Liver (tissue), 9 donors: ENCODE results near the gene ALX4. TPM values are rescaled to one million over a fixed set of nuclear protein-coding genes. Genes with fewer than 3 reads are reported as not detected.

ENCODE experiments used
- DNase-seq: peaks from one replicate; pipeline ENCODE4 v3.0.0-alpha.2; 2017; ENCODE audit warnings: low spot score
- H3K27ac ChIP-seq, 2 donors: one replicate each; pipeline ENCODE4 v1.7.0; 2013; ENCODE audit warnings: inconsistent platforms in 2 of 2, low read length in 2 of 2, control low read depth in 1 of 2, low read depth in 1 of 2, mild to moderate bottlenecking in 1 of 2
- H3K27me3 ChIP-seq, 4 donors: one replicate each; pipeline versions ENCODE4 v1.6.1 to v1.7.0; 2013; ENCODE audit warnings: low read length in 3 of 4, inconsistent platforms in 1 of 4, mild to moderate bottlenecking in 1 of 4, moderate library complexity in 1 of 4; ENCODE audit not compliant: control insufficient read depth in 4 of 4, insufficient read depth in 4 of 4
- H3K36me3 ChIP-seq, 4 donors: one replicate each; pipeline versions ENCODE4 v1.6.1 to v1.7.0; 2013; ENCODE audit warnings: low read length in 3 of 4, mild to moderate bottlenecking in 3 of 4, low read depth in 1 of 4, moderate library complexity in 1 of 4; ENCODE audit not compliant: control insufficient read depth in 4 of 4, insufficient read depth in 3 of 4
- H3K4me1 ChIP-seq, 4 donors: one replicate each; pipeline versions ENCODE4 v1.6.1 to v1.7.0; 2013; ENCODE audit warnings: low read length in 3 of 4, mild to moderate bottlenecking in 3 of 4, moderate library complexity in 1 of 4; ENCODE audit not compliant: control insufficient read depth in 4 of 4, insufficient read depth in 4 of 4
- H3K4me3 ChIP-seq, 3 donors: one replicate each; pipeline versions ENCODE4 v1.6.1 to v1.7.0; 2013; ENCODE audit warnings: low read length in 3 of 3, control low read depth in 1 of 3, low read depth in 1 of 3, mild to moderate bottlenecking in 1 of 3
- H3K9ac ChIP-seq, 2 donors: one replicate each; pipeline ENCODE4 v1.7.0; 2013; ENCODE audit warnings: low read length in 2 of 2, mild to moderate bottlenecking in 2 of 2, moderate library complexity in 2 of 2, control low read depth in 1 of 2, low read depth in 1 of 2
- H3K9me3 ChIP-seq, 4 donors: one replicate each; pipeline versions ENCODE4 v1.6.1 to v1.7.0; 2013; ENCODE audit warnings: low read length in 3 of 4; ENCODE audit not compliant: control insufficient read depth in 4 of 4
- ATF3 ChIP-seq: IDR thresholded peaks from 2 replicates; pipeline ENCODE4 v1.6.1; 2016; ENCODE audit warnings: antibody characterized with exemption
- EGR1 ChIP-seq, 2 donors: IDR thresholded peaks; 2 replicates each; pipeline ENCODE4 v1.6.1; 2016 to 2018; ENCODE audit warnings: antibody characterized with exemption in 2 of 2, low read depth in 2 of 2
- FOXA1 ChIP-seq: IDR thresholded peaks from 2 replicates; pipeline ENCODE4 v1.6.1; 2016; ENCODE audit warnings: antibody characterized with exemption
- FOXA2 ChIP-seq: IDR thresholded peaks from 2 replicates; pipeline ENCODE4 v1.6.1; 2016; ENCODE audit warnings: antibody characterized with exemption
- GABPA ChIP-seq, 2 donors: IDR thresholded peaks in 1 of 2; conservative IDR thresholded peaks in 1 of 2; 2 replicates each; pipeline ENCODE4 v1.6.1; 2016; ENCODE audit warnings: antibody characterized with exemption in 2 of 2, mild to moderate bottlenecking in 1 of 2, moderate library complexity in 1 of 2
- HNF4A ChIP-seq, 2 donors: conservative IDR thresholded peaks; 2 replicates each; pipeline ENCODE4 v1.6.1; 2016; ENCODE audit warnings: antibody characterized with exemption in 2 of 2, mild to moderate bottlenecking in 2 of 2
- JUND ChIP-seq, 2 donors: IDR thresholded peaks; 2 replicates each; pipeline ENCODE4 v1.6.1; 2016; ENCODE audit warnings: antibody characterized with exemption in 2 of 2
- MAX ChIP-seq: IDR thresholded peaks from 2 replicates; pipeline ENCODE4 v1.6.1; 2016; ENCODE audit warnings: antibody characterized with exemption
- NR2F2 ChIP-seq: IDR thresholded peaks from 2 replicates; pipeline ENCODE4 v1.6.1; 2016; ENCODE audit warnings: antibody characterized with exemption
- RAD21 ChIP-seq, 2 donors: IDR thresholded peaks; 2 replicates each; pipeline ENCODE4 v1.6.1; 2016; ENCODE audit warnings: antibody characterized with exemption in 2 of 2, mild to moderate bottlenecking in 2 of 2
- REST ChIP-seq: IDR thresholded peaks from 2 replicates; pipeline ENCODE4 v1.6.1; 2016; ENCODE audit warnings: antibody characterized with exemption, mild to moderate bottlenecking
- RXRA ChIP-seq, 2 donors: IDR thresholded peaks; 2 replicates each; pipeline ENCODE4 v1.6.1; 2017 to 2018; ENCODE audit warnings: antibody characterized with exemption in 2 of 2, mild to moderate bottlenecking in 1 of 2
- SP1 ChIP-seq: IDR thresholded peaks from 2 replicates; pipeline ENCODE4 v1.6.1; 2018; ENCODE audit warnings: antibody characterized with exemption, mild to moderate bottlenecking
- TAF1 ChIP-seq: conservative IDR thresholded peaks from 2 replicates; pipeline ENCODE4 v1.6.1; 2016; ENCODE audit warnings: antibody characterized with exemption, mild to moderate bottlenecking
- YY1 ChIP-seq: IDR thresholded peaks from 2 replicates; pipeline ENCODE4 v1.6.1; 2016; ENCODE audit warnings: antibody characterized with exemption, mild to moderate bottlenecking
- WGBS: extraction: QIAGEN DNeasy Blood & Tissue Kit; methylation state at CpG from one replicate; pipeline ENCODE4 v1.1.7; 2013; 5-methylcytosine and 5-hydroxymethylcytosine counted together
- polyA plus RNA-seq, 2 donors: library from polyadenylated mRNA; stranded (reverse) in 1 of 2; unstranded in 1 of 2; fragments of 200-250 nt in 1 of 2; fragments of >200 nt in 1 of 2; fragmentation: Nextera tagmentation in 1 of 2; extraction: Ambion mirVana in 1 of 2; gene quantifications; one replicate each; pipeline versions ENCODE4 v1.2.1 to v1.2.3, GENCODE V29; 2013 to 2015
- total RNA-seq, 2 donors: library from RNA; depleted of rRNA; stranded (reverse); fragments of >200 nt; gene quantifications; one replicate each; pipeline ENCODE4 v1.2.3, GENCODE V29; 2014
- TF ChIP-seq, protein P1 (sequence below): fragments of 150-350 bp; IDR thresholded peaks from 2 replicates; pipeline ENCODE4 v1.5.1; 2017; ENCODE audit warnings: improper control_type of control experiment, low read depth, low read length; ENCODE audit not compliant: missing input control
- TF ChIP-seq, protein P2 (sequence below): IDR thresholded peaks from 2 replicates; pipeline ENCODE4 v1.6.1; 2016; ENCODE audit warnings: antibody characterized with exemption
- donor health status: healthy.
- donor health status: healthy.
- donor health status: healthy.
- donor health status: healthy.
- donor health status: healthy.

The ALX4 gene
- total and polyA plus RNA-seq, 4 donors: not detected

DNA sequence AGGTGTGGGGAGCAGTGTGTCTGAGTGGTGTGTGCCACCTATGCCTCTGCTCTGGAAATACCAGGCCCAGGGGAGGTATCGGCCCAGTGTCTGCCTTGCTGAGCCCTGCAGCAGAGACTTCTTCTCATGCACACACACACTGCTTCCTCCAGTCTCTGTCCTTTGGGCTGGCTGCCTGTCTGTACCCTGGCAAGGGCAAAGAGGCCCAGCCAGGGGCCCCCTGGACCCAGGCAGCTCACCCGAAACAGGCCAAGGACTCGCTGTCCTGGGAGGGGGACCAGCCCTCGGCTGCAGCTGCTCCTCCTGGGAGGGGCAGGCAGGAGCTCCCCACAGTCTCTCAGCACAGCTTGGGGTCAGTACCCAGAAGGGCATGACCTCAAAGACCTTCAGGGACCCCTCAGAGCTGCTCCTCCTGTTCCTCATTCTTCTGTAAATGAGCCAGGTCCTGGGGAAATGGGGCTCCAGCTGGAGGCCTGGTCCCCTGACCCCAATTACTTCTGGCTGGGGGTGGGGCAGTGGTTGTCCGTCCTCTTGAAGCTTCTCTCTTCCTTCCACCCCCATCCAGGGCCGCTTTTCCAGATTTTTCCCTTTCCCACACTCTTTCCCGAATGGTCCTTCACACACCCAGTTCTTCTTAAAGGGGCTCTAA, 24.5 kb upstream of the ALX4 start:
- H3K4me3 ChIP-seq: no peak overlapping the region
- no peak overlapping the region for H3K27ac ChIP-seq
- no peaks in the 10 kb centered on the region for H3K36me3 ChIP-seq
- H3K9ac ChIP-seq: no peak overlapping the region
- 34% methylated on average over 7 of the region's 7 CpGs for WGBS
- DNase-seq: no peak
- TF ChIP-seq REST (no peak), MAX (no peak), RAD21 (IDR thresholded peaks at IDR 0.05) (no peak), RXRA (IDR thresholded peaks at IDR 0.05) (no peak), TAF1 (no peak), EGR1 (IDR thresholded peaks at IDR 0.05; ENCODE audit: low read depth in 2 of 2) (no peak), SP1 (no peak), YY1 (no peak), ATF3 (no peak), NR2F2 (no peak), FOXA2 (no peak), FOXA1 (no peak), JUND (IDR thresholded peaks at IDR 0.05) (no peak), HNF4A (conservative IDR thresholded peaks at IDR 0.05) (no peak), GABPA (IDR thresholded peaks at IDR 0.05 in 1 of 2, conservative IDR thresholded peaks at IDR 0.05 in 1 of 2) (no peak)
- TF ChIP-seq, protein P1, sequence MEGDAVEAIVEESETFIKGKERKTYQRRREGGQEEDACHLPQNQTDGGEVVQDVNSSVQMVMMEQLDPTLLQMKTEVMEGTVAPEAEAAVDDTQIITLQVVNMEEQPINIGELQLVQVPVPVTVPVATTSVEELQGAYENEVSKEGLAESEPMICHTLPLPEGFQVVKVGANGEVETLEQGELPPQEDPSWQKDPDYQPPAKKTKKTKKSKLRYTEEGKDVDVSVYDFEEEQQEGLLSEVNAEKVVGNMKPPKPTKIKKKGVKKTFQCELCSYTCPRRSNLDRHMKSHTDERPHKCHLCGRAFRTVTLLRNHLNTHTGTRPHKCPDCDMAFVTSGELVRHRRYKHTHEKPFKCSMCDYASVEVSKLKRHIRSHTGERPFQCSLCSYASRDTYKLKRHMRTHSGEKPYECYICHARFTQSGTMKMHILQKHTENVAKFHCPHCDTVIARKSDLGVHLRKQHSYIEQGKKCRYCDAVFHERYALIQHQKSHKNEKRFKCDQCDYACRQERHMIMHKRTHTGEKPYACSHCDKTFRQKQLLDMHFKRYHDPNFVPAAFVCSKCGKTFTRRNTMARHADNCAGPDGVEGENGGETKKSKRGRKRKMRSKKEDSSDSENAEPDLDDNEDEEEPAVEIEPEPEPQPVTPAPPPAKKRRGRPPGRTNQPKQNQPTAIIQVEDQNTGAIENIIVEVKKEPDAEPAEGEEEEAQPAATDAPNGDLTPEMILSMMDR: no peak
- TF ChIP-seq, protein P2, sequence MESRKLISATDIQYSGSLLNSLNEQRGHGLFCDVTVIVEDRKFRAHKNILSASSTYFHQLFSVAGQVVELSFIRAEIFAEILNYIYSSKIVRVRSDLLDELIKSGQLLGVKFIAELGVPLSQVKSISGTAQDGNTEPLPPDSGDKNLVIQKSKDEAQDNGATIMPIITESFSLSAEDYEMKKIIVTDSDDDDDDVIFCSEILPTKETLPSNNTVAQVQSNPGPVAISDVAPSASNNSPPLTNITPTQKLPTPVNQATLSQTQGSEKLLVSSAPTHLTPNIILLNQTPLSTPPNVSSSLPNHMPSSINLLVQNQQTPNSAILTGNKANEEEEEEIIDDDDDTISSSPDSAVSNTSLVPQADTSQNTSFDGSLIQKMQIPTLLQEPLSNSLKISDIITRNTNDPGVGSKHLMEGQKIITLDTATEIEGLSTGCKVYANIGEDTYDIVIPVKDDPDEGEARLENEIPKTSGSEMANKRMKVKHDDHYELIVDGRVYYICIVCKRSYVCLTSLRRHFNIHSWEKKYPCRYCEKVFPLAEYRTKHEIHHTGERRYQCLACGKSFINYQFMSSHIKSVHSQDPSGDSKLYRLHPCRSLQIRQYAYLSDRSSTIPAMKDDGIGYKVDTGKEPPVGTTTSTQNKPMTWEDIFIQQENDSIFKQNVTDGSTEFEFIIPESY: no peak
- H3K27me3 ChIP-seq: peaks cover 2 to 32% (median 16%) of the 10 kb centered on the region in 4 donors
- no peaks in the 10 kb centered on the region for H3K9me3 ChIP-seq
- H3K4me1 ChIP-seq: no peaks in the 10 kb centered on the region
